HG03108 (cell line): ENCODE measurements around the gene KCNIP2.

Source experiments
- ATAC-seq: cut with Tn5 transposase; IDR thresholded peaks from one replicate; pipeline ENCODE4 v1.9.1; 2021; ENCODE audit warnings: moderate library complexity; ENCODE audit not compliant: unreplicated experiment

Gene KCNIP2

GRCh38 chr10:101783736-101784118 lies 59.9 kb downstream of the KCNIP2 start:
- ATAC-seq: no peak

- ATAC-seq: peak; percentile 68
Measured at GRCh38 chr10:101782811-101783735, 60.5 kb downstream of the KCNIP2 start, which contains the start of gene NPM3. Gene NPM3 (minus strand): TSS chr10:101783446. CDS start chr10:101783390, 56 bp downstream.

DNA sequence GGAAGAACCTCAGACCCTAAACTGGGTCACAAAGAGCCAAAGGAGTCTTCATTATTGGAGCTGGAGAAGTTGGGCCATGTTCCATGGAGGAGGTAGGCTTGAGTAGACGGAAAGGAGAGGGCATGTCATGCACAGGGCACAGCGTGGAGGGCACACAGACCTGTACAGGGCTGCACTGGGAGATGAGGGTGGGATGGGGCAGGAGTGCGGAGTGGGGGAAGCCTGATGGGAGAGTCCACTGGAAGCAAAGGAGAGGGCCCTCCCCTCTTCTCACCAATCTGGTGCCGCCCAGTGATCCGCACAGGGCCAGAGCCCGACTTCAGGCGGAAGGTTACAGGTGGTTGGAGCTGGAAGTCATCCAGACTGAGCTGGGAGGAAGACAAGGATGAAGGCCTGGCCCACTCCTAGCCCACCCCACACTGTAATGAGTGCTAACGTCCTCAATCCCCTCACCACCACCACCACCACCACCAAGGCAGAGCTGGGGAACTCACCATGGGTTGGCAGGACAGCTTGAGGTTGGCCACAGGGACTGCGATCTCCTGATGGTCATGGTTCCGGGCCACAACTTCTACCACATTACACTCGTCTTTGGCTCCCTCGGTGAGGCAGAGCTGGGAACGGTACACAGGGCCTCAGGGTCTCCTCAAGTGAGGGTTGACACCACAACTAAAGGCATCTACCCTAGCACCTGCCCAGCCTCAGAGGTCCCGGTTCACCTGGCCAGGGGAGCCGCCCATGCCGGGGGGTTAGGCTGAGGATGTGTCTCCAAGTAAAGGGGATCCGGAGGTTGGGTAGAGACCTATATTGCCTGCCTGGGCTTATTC lies 61.4 kb downstream of the KCNIP2 start:
- no peak for ATAC-seq

- ATAC-seq: no peak
Measured at GRCh38 chr10:101781655-101781983, 62.0 kb downstream of the KCNIP2 start.

GRCh38 chr10:101780818-101781654 lies 62.6 kb downstream of the KCNIP2 start:
- no peak for ATAC-seq

- ATAC-seq: no peak
Measured at GRCh38 chr10:101780187-101780817, 63.3 kb downstream of the KCNIP2 start.

DNA sequence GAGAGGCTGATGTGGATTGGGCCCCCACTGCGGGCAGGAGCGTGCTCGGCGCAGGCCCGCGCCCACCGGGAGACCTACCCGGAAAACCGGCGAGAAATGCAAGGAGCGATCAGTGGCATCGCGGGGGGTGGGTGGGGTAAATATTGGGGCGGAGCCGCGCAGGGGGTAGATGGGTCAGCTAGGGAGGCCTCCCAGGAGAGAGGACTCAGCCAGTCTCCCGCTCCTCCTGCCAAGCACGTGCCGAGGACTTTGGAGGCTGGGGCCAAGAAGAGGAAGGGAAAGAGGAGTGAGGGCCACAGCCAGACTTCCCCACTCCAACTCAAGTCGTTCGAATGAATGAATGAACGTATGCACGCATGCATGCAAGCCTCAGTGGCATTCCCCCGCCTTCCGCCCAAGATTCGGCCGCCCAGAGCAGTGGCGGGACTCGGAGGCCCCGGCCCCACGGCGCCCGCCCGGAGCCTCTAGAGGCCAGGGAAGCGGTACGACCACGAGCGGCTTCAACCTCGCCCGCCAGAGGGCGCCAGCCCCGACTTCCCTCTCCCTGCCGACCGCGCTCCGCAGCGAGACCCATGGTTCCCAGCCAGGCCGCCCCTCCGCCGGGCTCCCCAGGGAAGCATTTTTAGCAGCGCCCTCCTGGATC lies 63.9 kb downstream of the KCNIP2 start:
- ATAC-seq: peak; percentile 40

GRCh38 chr10:101778781-101779543 lies 64.6 kb downstream of the KCNIP2 start:
- ATAC-seq: no peak

DNA sequence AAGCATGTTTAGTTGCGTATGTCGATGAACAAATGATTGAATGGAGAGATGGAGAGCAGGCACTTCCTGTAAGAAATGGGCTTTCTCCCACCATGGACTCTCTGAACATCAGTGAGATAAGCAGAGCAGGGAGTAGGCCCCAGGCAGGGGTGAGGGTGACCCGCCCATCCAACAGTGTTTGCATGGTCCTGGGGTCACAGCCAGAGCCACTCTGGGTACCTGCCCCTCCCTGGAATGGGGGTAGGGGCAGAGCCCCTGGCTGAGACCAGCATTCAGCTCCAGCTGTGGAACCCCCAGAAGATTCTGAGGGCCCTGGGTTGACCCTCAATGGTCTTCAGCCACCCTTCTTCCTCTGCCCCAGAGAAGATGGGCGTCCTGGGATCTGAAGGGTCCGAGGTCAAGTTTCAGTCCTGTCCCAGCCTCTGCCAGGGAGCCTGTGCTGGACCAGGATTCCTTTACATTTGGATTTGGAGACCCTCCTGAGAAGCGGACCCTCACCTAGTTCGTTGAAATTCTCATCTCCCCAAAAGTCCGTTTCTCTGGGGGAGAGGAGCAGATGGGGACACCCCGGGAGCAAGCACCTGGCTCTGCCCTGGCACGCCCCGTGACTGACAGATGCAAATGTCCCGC lies 65.3 kb downstream of the KCNIP2 start:
- ATAC-seq: no peak

DNA sequence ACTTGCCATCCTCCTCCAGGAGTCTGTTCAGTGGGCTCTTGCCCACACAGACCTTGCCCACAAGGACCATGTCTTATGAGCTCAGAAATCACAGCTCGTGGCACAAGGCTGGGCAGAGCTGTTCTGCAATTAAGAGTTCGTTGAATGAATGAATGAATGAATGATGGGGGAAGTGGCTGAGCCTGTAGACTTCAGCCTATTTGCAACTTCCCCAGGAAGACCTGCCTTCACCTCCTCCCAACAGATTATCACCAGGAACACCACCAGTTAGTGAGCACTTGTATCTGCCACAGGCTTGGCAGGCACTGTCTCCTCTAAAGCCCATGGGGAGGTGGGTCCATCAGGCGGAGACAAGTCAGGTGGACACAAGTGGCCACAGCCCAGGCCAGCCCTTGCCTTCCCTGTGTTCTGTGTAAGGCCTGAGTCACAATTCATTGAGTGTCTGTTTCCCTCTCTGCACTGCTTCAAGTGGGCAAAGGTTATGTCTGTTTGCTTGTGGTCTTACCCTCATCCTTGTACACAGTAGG lies 65.9 kb downstream of the KCNIP2 start:
- ATAC-seq: no peak

- ATAC-seq: no peak
Measured at GRCh38 chr10:101776161-101776817, 67.3 kb downstream of the KCNIP2 start.
